ENCODE measurements around the gene KCNJ12. TPM values are rescaled to one million over a fixed set of nuclear protein-coding genes. Genes with fewer than 3 reads are reported as not detected.

Gene KCNJ12
- total and polyA plus RNA-seq, 8 donors = 0.09 to 0.37 (median 0.14) TPM

GRCh38 chr17:21357281-21357680 lies 18.9 kb upstream of the KCNJ12 start:
- DNase-seq (peak in 1 of 6 donors; percentile 13), FAIRE-seq (no peak), ATAC-seq (no peak)
- Histone ChIP-seq H3K9me3 (no peaks in the 10 kb centered on the region), H3K4me3 (no peak overlapping the region), H3K27ac (no peak overlapping the region), H3K27me3 (no peaks in the 10 kb centered on the region), H3K36me3 (no peaks in the 10 kb centered on the region), H3K4me1 (no peaks in the 10 kb centered on the region)
- WGBS, 2 donors = 68 to 81% methylated on average over 5 of the region's 5 CpGs
- TF ChIP-seq CTCF (IDR thresholded peaks at IDR 0.05) = no peak
- intact Hi-C loops (cut with DNase I) = no loop called here

- DNase-seq = peak in 1 of 6 donors; percentile 35
- intact Hi-C loops (cut with DNase I) = no loop called here
- no peaks in the 10 kb centered on the region for H3K27me3 ChIP-seq
- ATAC-seq = no peak
- TF ChIP-seq CTCF (IDR thresholded peaks at IDR 0.05) = no peak
- no peaks in the 10 kb centered on the region for H3K4me1 ChIP-seq
- no peak for FAIRE-seq
- no peaks in the 10 kb centered on the region for H3K9me3 ChIP-seq
- WGBS, 2 donors = 52 to 53% methylated on average over 9 to 10 of the region's 10 CpGs
- H3K4me3 ChIP-seq = no peak overlapping the region
- no peak overlapping the region for H3K27ac ChIP-seq
- no peaks in the 10 kb centered on the region for H3K36me3 ChIP-seq
Observed at GRCh38 chr17:21357696-21358656, 18.2 kb upstream of the KCNJ12 start.

- no peaks in the 10 kb centered on the region for H3K9me3 ChIP-seq
- H3K27me3 ChIP-seq = no peaks in the 10 kb centered on the region
- intact Hi-C loops (cut with DNase I) = no loop called here
- ATAC-seq (peak in 3 of 4 donors; percentile 32 to 46 (median 41)), FAIRE-seq (no peak), DNase-seq (peak in 1 of 6 donors; percentile 25)
- no peaks in the 10 kb centered on the region for H3K36me3 ChIP-seq
- TF ChIP-seq CTCF (IDR thresholded peaks at IDR 0.05) = no peak
- H3K4me1 ChIP-seq = no peaks in the 10 kb centered on the region
- no peak overlapping the region for H3K27ac ChIP-seq
- 47 to 49% methylated on average over 12 of the region's 12 CpGs for WGBS, 2 donors
- no peak overlapping the region for H3K4me3 ChIP-seq
Observed at GRCh38 chr17:21358682-21359482, 17.3 kb upstream of the KCNJ12 start.

- no peak for TF ChIP-seq CTCF (IDR thresholded peaks at IDR 0.05)
- WGBS, 2 donors = 59 to 68% methylated on average over 9 of the region's 9 CpGs
- FAIRE-seq (no peak), ATAC-seq (no peak), DNase-seq (peak in 1 of 6 donors; percentile 15)
- intact Hi-C loops (cut with DNase I) = no loop called here
- Histone ChIP-seq H3K36me3 (no peaks in the 10 kb centered on the region), H3K9me3 (no peaks in the 10 kb centered on the region), H3K27me3 (no peaks in the 10 kb centered on the region), H3K4me3 (no peak overlapping the region), H3K27ac (no peak overlapping the region), H3K4me1 (no peaks in the 10 kb centered on the region)
Observed at GRCh38 chr17:21359483-21359840, 16.7 kb upstream of the KCNJ12 start.
